IMR-90 (cell line): ENCODE data around the gene SNAPC1. TPM values are rescaled to one million over a fixed set of nuclear protein-coding genes. Genes with fewer than 3 reads are reported as not detected.
A peak's percentile ranks its signal among the peaks of the same experiment; 100 is the strongest.

ENCODE experiments used
- ATAC-seq: fragments of 200-7000 bp; cut with Tn5 transposase; 2 replicates; pipeline ENCODE4 v1.9.1; 2020; ENCODE audit warnings: low read depth, mild to moderate bottlenecking, moderate library complexity
- BruUV-seq: library from RNA; stranded (reverse); fragments of 400-500 nt; replicated peaks from 2 replicates; lab custom pipeline; 2021; lab: Mats Ljungman, UMichigan
- CTCF ChIA-PET: fragments of 300-600 bp; formaldehyde crosslinking; extraction: SDS; loops from one replicate; lab custom pipeline; 2021; ENCODE audit warnings: antibody characterized with exemption; lab: Yijun Ruan, JAX
- POLR2A ChIA-PET: fragments of 300-600 bp; sonication (Branson Sonifier 250); formaldehyde crosslinking; loops from one replicate; lab custom pipeline; 2022; ENCODE audit warnings: antibody characterized with exemption; ENCODE audit not compliant: unreplicated experiment; lab: Charles Lee
- DNase-seq: peaks from one replicate; pipeline ENCODE4 v3.0.0; 2013
- H2AFZ ChIP-seq: replicated peaks from 2 replicates; pipeline ENCODE3; 2013; ENCODE audit warnings: low read length, mild to moderate bottlenecking; ENCODE audit not compliant: poor library complexity
- H2AK5ac ChIP-seq: 2 replicates; pipeline ENCODE4 v1.6.1; 2013; ENCODE audit warnings: low read depth, low read length, inconsistent platforms
- H2AK9ac ChIP-seq: replicated peaks from 2 replicates; pipeline ENCODE3; 2013; ENCODE audit warnings: mild to moderate bottlenecking, low read depth, low read length, moderate library complexity; ENCODE audit not compliant: poor library complexity
- H2BK120ac ChIP-seq: 2 replicates; pipeline ENCODE4 v1.6.1; 2013; ENCODE audit warnings: low read depth, low read length, inconsistent platforms
- H2BK15ac ChIP-seq: 3 replicates; pipeline ENCODE4 v1.6.1; 2013; ENCODE audit warnings: low read depth, low read length, inconsistent platforms
- H2BK20ac ChIP-seq: 2 replicates; pipeline ENCODE4 v1.6.1; 2013; ENCODE audit warnings: low read depth, mild to moderate bottlenecking, inconsistent platforms, low read length, moderate library complexity
- H2BK5ac ChIP-seq: 2 replicates; pipeline ENCODE4 v1.6.1; 2013; ENCODE audit warnings: mild to moderate bottlenecking, low read depth, low read length, inconsistent platforms; ENCODE audit not compliant: poor library complexity, severe bottlenecking
- H3K14ac ChIP-seq: replicated peaks from 2 replicates; pipeline ENCODE4 v1.6.1; 2013; ENCODE audit warnings: low read depth, low read length, inconsistent platforms
- H3K18ac ChIP-seq: 2 replicates; pipeline ENCODE4 v1.6.1; 2013; ENCODE audit warnings: low read depth, low read length, control low read depth
- H3K23ac ChIP-seq: 2 replicates; pipeline ENCODE4 v1.6.1; 2013; ENCODE audit warnings: low read depth, low read length, inconsistent platforms
- H3K27ac ChIP-seq: 2 replicates; pipeline ENCODE4 v1.5.1; 2013; ENCODE audit warnings: mild to moderate bottlenecking, control low read depth, low read length; ENCODE audit not compliant: insufficient read depth
- H3K27me3 ChIP-seq: 2 replicates; pipeline ENCODE4 v1.6.1; 2013; ENCODE audit warnings: low read length; ENCODE audit not compliant: control insufficient read depth, insufficient read depth
- H3K36me3 ChIP-seq: 2 replicates; pipeline ENCODE4 v1.6.1; 2013; ENCODE audit warnings: low read length, mixed read lengths; ENCODE audit not compliant: control insufficient read depth, insufficient read depth
- H3K4ac ChIP-seq: 2 replicates; pipeline ENCODE4 v1.6.1; 2013; ENCODE audit warnings: low read depth, low read length, inconsistent platforms
- H3K4me1 ChIP-seq: 2 replicates; pipeline ENCODE4 v1.6.1; 2013; ENCODE audit warnings: low read length, mixed read lengths; ENCODE audit not compliant: control insufficient read depth, insufficient read depth
- H3K4me2 ChIP-seq: 2 replicates; pipeline ENCODE4 v1.6.1; 2013; ENCODE audit warnings: low read depth, mild to moderate bottlenecking, control low read depth, low read length, moderate library complexity
- H3K4me3 ChIP-seq: 2 replicates; pipeline ENCODE4 v1.5.1; 2013; ENCODE audit warnings: low read depth, mild to moderate bottlenecking, control low read depth, low read length, moderate library complexity; ENCODE audit not compliant: insufficient read depth
- H3K56ac ChIP-seq: 2 replicates; pipeline ENCODE4 v1.6.1; 2013; ENCODE audit warnings: low read length, inconsistent platforms; ENCODE audit not compliant: insufficient read depth; ENCODE audit errors: extremely low read depth
- H3K79me1 ChIP-seq, 2 experiments: 2 replicates each; pipeline ENCODE4 v1.6.1; 2013; ENCODE audit warnings: low read length in 2 of 2, inconsistent platforms in 1 of 2, low read depth in 1 of 2
- H3K9ac ChIP-seq: 2 replicates; pipeline ENCODE4 v1.6.1; 2013; ENCODE audit warnings: low read depth, low read length, control low read depth
- H3K9me1 ChIP-seq: 2 replicates; pipeline ENCODE4 v1.6.1; 2013; ENCODE audit warnings: low read length, inconsistent platforms; ENCODE audit not compliant: insufficient read depth
- H3K9me3 ChIP-seq: 2 replicates; pipeline ENCODE4 v1.6.1; 2013; ENCODE audit warnings: low read length; ENCODE audit not compliant: control insufficient read depth, insufficient read depth
- H4K20me1 ChIP-seq: 2 replicates; pipeline ENCODE4 v1.6.1; 2013; ENCODE audit warnings: low read length, inconsistent platforms; ENCODE audit not compliant: insufficient read depth
- H4K5ac ChIP-seq: 2 replicates; pipeline ENCODE4 v1.6.1; 2013; ENCODE audit warnings: mild to moderate bottlenecking, low read depth, low read length, control low read depth
- H4K8ac ChIP-seq, 2 experiments: 2 replicates each; pipeline ENCODE4 v1.6.1; 2013; ENCODE audit warnings: low read depth in 2 of 2, low read length in 2 of 2, control low read depth in 1 of 2, inconsistent platforms in 1 of 2
- H4K91ac ChIP-seq: 2 replicates; pipeline ENCODE4 v1.6.1; 2013; ENCODE audit warnings: low read depth, low read length, inconsistent platforms; ENCODE audit not compliant: insufficient read depth
- BHLHE40 ChIP-seq: fragments of 150-350 bp; IDR thresholded peaks from 2 replicates; pipeline ENCODE4 v1.6.1; 2016; ENCODE audit warnings: mild to moderate bottlenecking, low read depth, low read length
- CEBPB ChIP-seq: IDR thresholded peaks from 2 replicates; pipeline ENCODE4 v1.6.1; 2012; ENCODE audit warnings: low read depth, low read length, improper control_type of control experiment
- RFX5 ChIP-seq: IDR thresholded peaks from 2 replicates; pipeline ENCODE4 v1.8.0; 2012; ENCODE audit warnings: low read depth, mild to moderate bottlenecking, low read length, moderate library complexity
- WGBS, 2 experiments: methylation state at CpG; one replicate each; pipeline versions ENCODE4 v1.1.5 to v1.1.7; 2013; ENCODE audit warnings: missing lambda C conversion rate in 2 of 2; ENCODE audit not compliant: insufficient read length in 1 of 2; ENCODE audit errors: extremely low coverage in 2 of 2; 5-methylcytosine and 5-hydroxymethylcytosine counted together
- dilution Hi-C: fragments of 300-500 bp; cut with HindIII; formaldehyde crosslinking; loops from one replicate; pipeline ENCODE4 v1.14.3; 2018; ENCODE audit warnings: low sequenced_read_pairs; ENCODE audit not compliant: unreplicated experiment
- in situ Hi-C: fragments of 300-500 bp; cut with MboI; formaldehyde crosslinking; loops from 3 replicates; pipeline ENCODE4 v1.14.3; 2019; ENCODE audit warnings: low sequenced_read_pairs, inconsistent platforms, mixed read lengths
- intact Hi-C: fragments of 100-400 bp; cut with micrococcal nuclease; formaldehyde crosslinking; loops from 2 replicates; pipeline ENCODE4 v1.10.0; 2022
- polyA plus RNA-seq, 3 experiments: library from polyadenylated mRNA; depleted of rRNA; stranded (reverse); fragments of >200 nt; gene quantifications; 2 replicates each; pipeline ENCODE4 v1.2.3, GENCODE V29; 2012; ENCODE audit warnings: low replicate concordance in 1 of 3
- total RNA-seq: library from RNA; depleted of rRNA; stranded (reverse); fragments of >200 nt; gene quantifications from 2 replicates; pipeline ENCODE4 v1.2.3, GENCODE V29; 2012

Gene SNAPC1
- total and polyA plus RNA-seq, 2 of the 4 experiments (the other 2 are of a cell fraction) = 7.7 to 9.3 TPM

- ATAC-seq (no peak), DNase-seq (no peak)
- Histone ChIP-seq H3K18ac (no peak overlapping the region; the same call in 1 of the 2 replicates), H4K91ac (no peak overlapping the region; the same call in 1 of the 2 replicates), H3K56ac (no peak overlapping the region), H4K8ac (peak overlapping the region; percentile 60 to 70), H3K27ac (peak overlapping the region; percentile 88), H3K9me1 (peaks cover 2% of the 10 kb centered on the region; the same call in 1 of the 2 replicates), H4K5ac (peak overlapping the region; percentile 89; the same call in 1 of the 2 replicates), H2AFZ (peak overlapping the region; percentile 91), H3K9me3 (peaks cover 4% of the 10 kb centered on the region), H2BK120ac (peak overlapping the region; percentile 12; the same call in 1 of the 2 replicates), H3K27me3 (no peaks in the 10 kb centered on the region), H3K4ac (peak overlapping the region; percentile 39; the same call in 1 of the 2 replicates), H2BK20ac (no peak overlapping the region), H3K4me2 (peak overlapping the region; percentile 37; the same call in 1 of the 2 replicates), H3K36me3 (peaks cover 18% of the 10 kb centered on the region), H2BK15ac (no peak overlapping the region), H3K4me3 (peak overlapping the region; percentile 45; the same call in 1 of the 2 replicates), H3K23ac (no peak overlapping the region), H2AK9ac (peak overlapping the region; percentile 21), H3K9ac (peak overlapping the region; percentile 34; the same call in 1 of the 2 replicates), H3K4me1 (peaks cover 11% of the 10 kb centered on the region), H3K79me1 (peaks cover 3% of the 10 kb centered on the region in 2 experiments; a peak in 2 of 4 replicates), H3K14ac (peak overlapping the region; percentile 51; the same call in 1 of the 2 replicates), H2BK5ac (peak overlapping the region; percentile 99), H4K20me1 (peaks cover 7% of the 10 kb centered on the region; the same call in 1 of the 2 replicates), H2AK5ac (no peak overlapping the region)
- dilution Hi-C loops = no loop called here
- in situ Hi-C loops = no loop called here
- CTCF ChIA-PET = interaction anchor here (0.7 to 1.6 kb wide), 2 partner anchors 13 to 1529 kb away, joined by 3 read pairs; no protein-coding TSS in a partner anchor
- 50% methylated on average over 2 of the region's 8 CpGs; no CpG with 5 or more reads in 1 of the 2 experiments for WGBS, 2 experiments
- intact Hi-C loops = loop anchor here (2.0 to 5.0 kb wide), 2 partner anchors 189 to 285 kb away; no protein-coding TSS in a partner anchor
- no TSS peak for BruUV-seq
- TF ChIP-seq RFX5 (no peak), BHLHE40 (no peak), CEBPB (peak; percentile 70)
- POLR2A ChIA-PET = interaction anchor here (1.0 kb wide), 1 partner anchor 13 kb away, joined by 4 read pairs; no protein-coding TSS in a partner anchor
Observed at GRCh38 chr14:61751475-61751989, 10.7 kb upstream of the SNAPC1 start.
